Heart right ventricle (tissue), 16 donors: Measurements from ENCODE around the gene IRF3. TPM values are rescaled to one million over a fixed set of nuclear protein-coding genes. Genes with fewer than 3 reads are reported as not detected.

Experiments used
- ATAC-seq, 8 donors: fragments of 200-7000 bp; cut with Tn5 transposase; one replicate each; pipeline ENCODE4 v1.9.1; 2020; ENCODE audit warnings: mild to moderate bottlenecking in 8 of 8, moderate library complexity in 8 of 8, moderate number of reproducible peaks in 1 of 8
- DNase-seq, 2 donors: peaks; one replicate each; pipeline ENCODE4 v3.0.0-alpha.2; 2020
- H3K27ac ChIP-seq, 10 donors: fragments of 200-600 bp; sonication (generic) in 2 of 10; one replicate each; pipeline versions ENCODE4 v1.5.0 to v1.8.0; 2020 to 2022; ENCODE audit warnings: mild to moderate bottlenecking in 3 of 10
- H3K27me3 ChIP-seq, 7 donors: fragments of 200-600 bp; one replicate each; pipeline ENCODE4 v1.8.0; 2021 to 2022; ENCODE audit warnings: mild to moderate bottlenecking in 2 of 7
- H3K36me3 ChIP-seq, 9 donors: fragments of 200-600 bp; sonication (generic) in 1 of 9; one replicate each; pipeline versions ENCODE4 v1.5.0 to v1.8.0; 2020 to 2022; ENCODE audit warnings: mild to moderate bottlenecking in 2 of 9
- H3K4me1 ChIP-seq, 9 donors: fragments of 200-600 bp; sonication (generic) in 1 of 9; one replicate each; pipeline versions ENCODE4 v1.5.0 to v1.8.0; 2020 to 2022; ENCODE audit warnings: mild to moderate bottlenecking in 4 of 9
- H3K4me3 ChIP-seq, 10 donors: fragments of 200-600 bp; sonication (generic) in 2 of 10; one replicate each; pipeline versions ENCODE4 v1.5.0 to v1.8.0; 2020 to 2022; ENCODE audit warnings: mild to moderate bottlenecking in 7 of 10, moderate library complexity in 2 of 10
- H3K9me3 ChIP-seq, 11 donors: fragments of 200-600 bp in 10 of 11; sonication (generic) in 2 of 11; one replicate each; pipeline versions ENCODE4 v1.5.0 to v1.8.0; 2013 to 2022; ENCODE audit warnings: mild to moderate bottlenecking in 2 of 11, control low read depth in 1 of 11, moderate library complexity in 1 of 11
- CTCF ChIP-seq, 9 donors: fragments of 200-600 bp; sonication (generic) in 2 of 9; IDR thresholded peaks; one replicate each; pipeline versions ENCODE4 v1.5.0 to v1.8.0; 2021 to 2022; ENCODE audit warnings: antibody characterized with exemption in 9 of 9, mild to moderate bottlenecking in 5 of 9, moderate library complexity in 1 of 9
- WGBS, 2 donors: extraction: QIAGEN DNeasy Blood & Tissue Kit; methylation state at CpG; one replicate each; pipeline ENCODE4 v1.1.7; 2013; ENCODE audit warnings: inconsistent platforms in 1 of 2; 5-methylcytosine and 5-hydroxymethylcytosine counted together
- intact Hi-C, 10 donors: fragments of 100-400 bp; cut with DNase I; formaldehyde crosslinking; loops; one replicate each; pipeline versions ENCODE4 v1.11.1 to v1.14.2; 2022
- polyA plus RNA-seq, 2 donors: library from polyadenylated mRNA; stranded (reverse); fragments of 200-250 nt; gene quantifications; one replicate each; pipeline ENCODE4 v1.2.3, GENCODE V29; 2013
- total RNA-seq, 10 donors: library from RNA; stranded (reverse); fragmentation: NEBNext Ultra II Directional in 3 of 10; extraction: Animal tissue kit (Norgen Biotek cat#: 25700) in 3 of 10; gene quantifications; one replicate each; pipeline versions ENCODE4 v1.2.1 to v1.2.4, GENCODE V29; 2021 to 2023
- donor health status: Arrhythmogenic right ventricular cardiomyopathy.
- donor health status: ischemic (EF 13 %, LVEDD 7.1; RV severe dilation, severe dysfunction).
- donor health status: healthy with polysubstance abuse.
- donor health status: DM: no; HTN: yes; CAD: no.
- donor health status: DM: no; HTN: no; CAD: no.
- donor health status: ischemic (EF 25% LVEDD 6.9; RV normal size, moderate dysfunction).
- donor health status: ischemic (EF 25% LVEDD 5.7; RV mildly dilated, moderate dysfunction).
- donor health status: healthy.
- donor health status: DM: yes; HTN: yes; CAD: no.
- donor health status: Ischemic cardiomyopathy.
- donor health status: ischemic (EF 35%, LVEDD 5.7; RV mildly dilated, moderate dysfunction).
- donor health status: nonischemic (EF 11% LVEDD 7.7; RV severe dilation, severe dysfunction).
- donor health status: DM: yes; HTN: yes; CAD: no.
- donor health status: PGD.
- donor health status: ischemic (EF 29% LVEDD 5.4; RV normal size, mild dysfunction).
- donor health status: nonischemic (EF 23%, LVEDD 6.1; RV moderate dilation, normal function).

Gene IRF3
- total and polyA plus RNA-seq, 12 donors: 22.3 to 84.2 (median 25.4) TPM

GRCh38 chr19:49651029-49651819 is 14.4 kb downstream of the IRF3 start:
- WGBS, 2 donors: 97 to 98% methylated on average over 60 to 72 of the region's 72 CpGs
- Histone ChIP-seq H3K27me3 (no peaks in the 10 kb centered on the region), H3K36me3 (peaks cover 0 to 93% (median 61%) of the 10 kb centered on the region in 9 donors), H3K27ac (no peak overlapping the region), H3K9me3 (no peaks in the 10 kb centered on the region), H3K4me3 (no peak overlapping the region), H3K4me1 (peaks cover 0 to 3% (median 0%) of the 10 kb centered on the region in 9 donors)
- TF ChIP-seq CTCF (IDR thresholded peaks at IDR 0.05): no peak
- ATAC-seq: no peak
- DNase-seq: no peak
- intact Hi-C loops: no loop called here

GRCh38 chr19:49646586-49646985 is 19.1 kb downstream of the IRF3 start:
- Histone ChIP-seq H3K4me3 (no peak overlapping the region), H3K9me3 (no peaks in the 10 kb centered on the region), H3K4me1 (peaks cover 4 to 36% (median 21%) of the 10 kb centered on the region in 9 donors), H3K27ac (no peak overlapping the region), H3K36me3 (peaks cover 0 to 66% (median 23%) of the 10 kb centered on the region in 9 donors), H3K27me3 (no peaks in the 10 kb centered on the region)
- DNase-seq (no peak), ATAC-seq (no peak)
- WGBS, 2 donors: 89 to 95% methylated on average over 17 of the region's 17 CpGs
- no peak for TF ChIP-seq CTCF (IDR thresholded peaks at IDR 0.05)
- intact Hi-C loops: no loop called here

GRCh38 chr19:49645995-49646394 is 19.7 kb downstream of the IRF3 start:
- no peaks in the 10 kb centered on the region for H3K27me3 ChIP-seq
- peaks cover 4 to 42% (median 25%) of the 10 kb centered on the region in 9 donors for H3K4me1 ChIP-seq
- H3K36me3 ChIP-seq: peaks cover 0 to 60% (median 20%) of the 10 kb centered on the region in 9 donors
- intact Hi-C loops: loop anchor here in 1 of 10 donors (1.0 kb wide), 1 partner anchor 30 kb away; no protein-coding TSS in a partner anchor
- no peak overlapping the region for H3K4me3 ChIP-seq
- no peak for DNase-seq
- no peaks in the 10 kb centered on the region for H3K9me3 ChIP-seq
- ATAC-seq: no peak
- H3K27ac ChIP-seq: no peak overlapping the region
- WGBS, 2 donors: 93 to 94% methylated on average over 13 of the region's 13 CpGs
- no peak for TF ChIP-seq CTCF (IDR thresholded peaks at IDR 0.05)

- DNase-seq (no peak), ATAC-seq (no peak)
- Histone ChIP-seq H3K27me3 (no peaks in the 10 kb centered on the region), H3K27ac (no peak overlapping the region), H3K36me3 (peaks cover 0 to 58% (median 20%) of the 10 kb centered on the region in 9 donors), H3K4me1 (peaks cover 4 to 45% (median 26%) of the 10 kb centered on the region in 9 donors), H3K4me3 (no peak overlapping the region), H3K9me3 (no peaks in the 10 kb centered on the region)
- no peak for TF ChIP-seq CTCF (IDR thresholded peaks at IDR 0.05)
- intact Hi-C loops: loop anchor here in 1 of 10 donors (1.0 kb wide), 1 partner anchor 31 kb away; no protein-coding TSS in a partner anchor
- 91 to 92% methylated on average over 11 of the region's 11 CpGs for WGBS, 2 donors
Observed at GRCh38 chr19:49645592-49645991, 20.1 kb downstream of the IRF3 start.
